GM21367 (cell line): ENCODE data around the gene SLC30A7.
A peak's percentile ranks its signal among the peaks of the same experiment; 100 is the strongest.
"Not testable (repeated sequence)": the region's sequence is repeated elsewhere in the genome, so short reads cannot be mapped to it uniquely, and the experiment has no call there.

Source experiments
- ATAC-seq: cut with Tn5 transposase; IDR thresholded peaks from one replicate; pipeline ENCODE4 v1.9.1; 2021; ENCODE audit not compliant: unreplicated experiment

The SLC30A7 gene

GRCh38 chr1:100889869-100890482 lies 5.9 kb upstream of the SLC30A7 start:
- ATAC-seq, result not testable (repeated sequence)

GRCh38 chr1:100891380-100891779 lies 4.5 kb upstream of the SLC30A7 start:
- ATAC-seq, result no peak

GRCh38 chr1:100892554-100892953 lies 3.3 kb upstream of the SLC30A7 start:
- no peak for ATAC-seq

- no peak for ATAC-seq
Measured at GRCh38 chr1:100893718-100894117, 2.2 kb upstream of the SLC30A7 start.

GRCh38 chr1:100894603-100895539 lies 1.0 kb upstream of the SLC30A7 start, which contains the start of gene EXTL2:
TSS of gene EXTL2 (minus strand) at chr1:100894842. CDS start at chr1:100888757, 6,085 bp downstream.
- peak; percentile 37 for ATAC-seq

GRCh38 chr1:100896481-100896982 lies 642 bp downstream of the SLC30A7 start:
- peak; percentile 39 for ATAC-seq

- ATAC-seq, result no peak
Measured at GRCh38 chr1:100902365-100902764, 6.5 kb downstream of the SLC30A7 start.

GRCh38 chr1:100903777-100904176 lies 7.9 kb downstream of the SLC30A7 start:
- ATAC-seq, result no peak

- ATAC-seq, result no peak
Measured at GRCh38 chr1:100904528-100904927, 8.6 kb downstream of the SLC30A7 start.

- no peak for ATAC-seq
Measured at GRCh38 chr1:100905181-100905580, 9.3 kb downstream of the SLC30A7 start.

GRCh38 chr1:100907887-100908286 lies 12.0 kb downstream of the SLC30A7 start:
- no peak for ATAC-seq

- no peak for ATAC-seq
Measured at GRCh38 chr1:100909018-100909417, 13.1 kb downstream of the SLC30A7 start.

- ATAC-seq, result no peak
Measured at GRCh38 chr1:100912019-100912418, 16.1 kb downstream of the SLC30A7 start.

GRCh38 chr1:100921110-100921706 lies 25.3 kb downstream of the SLC30A7 start:
- ATAC-seq, result no peak

- ATAC-seq, result no peak
Measured at GRCh38 chr1:100924212-100924611, 28.3 kb downstream of the SLC30A7 start.

- ATAC-seq, result no peak
Measured at GRCh38 chr1:100924991-100925390, 29.1 kb downstream of the SLC30A7 start.

- no peak for ATAC-seq
Measured at GRCh38 chr1:100926240-100926639, 30.4 kb downstream of the SLC30A7 start.

GRCh38 chr1:100927276-100927675 lies 31.4 kb downstream of the SLC30A7 start:
- ATAC-seq, result peak; percentile 59

GRCh38 chr1:100928128-100928527 lies 32.2 kb downstream of the SLC30A7 start:
- no peak for ATAC-seq

- ATAC-seq, result no peak
Measured at GRCh38 chr1:100930494-100930893, 34.6 kb downstream of the SLC30A7 start.

- no peak for ATAC-seq
Measured at GRCh38 chr1:100931716-100932115, 35.8 kb downstream of the SLC30A7 start.
